ENCODE data around the gene HEBP2. TPM values are rescaled to one million over a fixed set of nuclear protein-coding genes. Genes with fewer than 3 reads are reported as not detected.

Gene HEBP2
- total RNA-seq, 4 donors from 2014 or later = 37.0 to 80.0 (median 58.0) TPM

DNA sequence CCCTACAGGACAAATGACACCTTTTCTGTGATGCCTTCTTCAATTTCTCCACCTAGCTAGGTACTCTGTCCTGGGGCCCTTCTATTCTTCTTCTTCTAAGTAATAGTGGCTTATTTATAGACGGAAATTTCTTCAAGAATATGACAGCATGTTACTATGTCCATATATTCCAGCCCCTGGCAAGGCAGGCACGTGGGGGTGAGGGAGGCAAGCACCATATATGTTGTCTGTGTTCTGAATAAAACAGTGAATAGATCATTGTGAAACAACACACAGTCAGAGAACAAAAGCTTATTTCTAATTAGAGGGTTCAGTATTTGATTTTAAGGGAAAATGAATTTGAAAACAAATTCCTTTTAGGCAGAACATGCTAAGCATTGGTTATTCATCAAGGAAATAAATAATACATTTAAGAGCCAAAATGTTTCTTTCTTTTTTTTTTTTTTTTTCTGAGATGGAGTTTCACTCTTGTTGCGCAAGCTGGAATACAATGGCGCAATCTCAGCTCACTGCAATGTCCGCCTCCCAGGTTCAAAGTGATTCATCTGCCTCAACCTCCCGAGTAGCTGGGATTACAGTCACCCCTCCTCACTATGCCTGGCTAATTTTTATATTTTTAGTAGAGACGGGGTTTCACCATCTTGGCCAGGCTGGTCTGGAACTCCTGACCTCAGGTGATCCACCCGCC, 6.2 kb downstream of the HEBP2 start:
- Histone ChIP-seq H3K27ac (no peak overlapping the region), H3K4me1 (peaks cover 0 to 3% of the 10 kb centered on the region in 2 donors), H3K36me3 (peaks cover 62 to 67% of the 10 kb centered on the region in 2 donors), H3K4me3 (replicated peaks in 1 of 3) (no peak overlapping the region), H3K27me3 (no peaks in the 10 kb centered on the region), H3K9me3 (no peaks in the 10 kb centered on the region)
- 89 to 94% methylated on average over 8 of the region's 8 CpGs for WGBS, 2 donors
- TF ChIP-seq CTCF (IDR thresholded peaks at IDR 0.05) = no peak
- TF ChIP-seq POLR2A (IDR thresholded peaks at IDR 0.05) = no peak
- intact Hi-C loops (cut with DNase I) = no loop called here
- no peak for DNase-seq

DNA sequence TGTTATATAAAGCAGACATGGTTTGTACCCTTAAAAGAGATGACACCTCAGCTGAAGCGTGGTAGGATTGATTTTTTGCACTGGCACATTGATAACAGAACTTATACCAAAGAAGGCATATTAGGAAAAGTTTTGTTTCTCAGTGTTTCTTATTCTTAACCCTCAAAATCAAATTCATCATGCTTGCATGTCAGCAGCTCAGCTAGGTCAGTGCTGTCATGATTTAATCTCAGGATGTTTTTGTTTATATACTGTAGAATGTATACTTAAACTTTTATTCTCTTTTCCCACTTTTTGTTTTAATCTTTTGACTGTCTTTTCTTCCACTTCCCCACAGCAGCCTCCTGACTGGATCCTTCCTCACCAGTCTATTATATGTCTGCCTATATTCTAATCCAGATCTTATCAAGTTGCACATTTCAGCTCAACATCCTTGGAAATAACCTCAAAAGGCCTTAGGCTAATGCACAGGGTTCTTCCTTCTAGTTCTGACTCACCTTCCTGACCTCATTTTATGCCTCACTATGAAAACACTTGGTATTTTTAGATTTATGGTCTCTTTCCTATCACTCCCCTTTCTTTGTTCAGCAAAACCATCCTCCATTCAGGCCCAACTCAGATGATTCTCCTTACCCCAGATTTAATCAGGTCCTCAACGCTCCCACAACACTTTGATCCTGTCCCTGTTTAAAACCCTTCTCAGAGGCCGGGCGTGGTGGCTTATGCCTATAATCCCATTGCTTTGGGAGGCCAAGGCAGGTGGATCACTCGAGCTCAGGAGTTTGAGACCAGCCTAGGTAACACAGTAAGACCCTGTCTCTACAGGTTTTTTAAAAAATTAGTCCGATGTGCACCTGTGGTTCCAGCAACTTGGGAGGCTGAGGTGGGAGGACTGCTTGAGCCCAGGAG, 7.2 kb downstream of the HEBP2 start:
- intact Hi-C loops (cut with DNase I) = no loop called here
- Histone ChIP-seq H3K4me3 (replicated peaks in 1 of 3) (no peak overlapping the region), H3K4me1 (no peaks in the 10 kb centered on the region), H3K36me3 (peaks cover 57 to 67% of the 10 kb centered on the region in 2 donors), H3K27me3 (no peaks in the 10 kb centered on the region), H3K27ac (no peak overlapping the region), H3K9me3 (no peaks in the 10 kb centered on the region)
- 92 to 94% methylated on average over 6 of the region's 6 CpGs for WGBS, 2 donors
- no peak for DNase-seq
- no peak for TF ChIP-seq CTCF (IDR thresholded peaks at IDR 0.05)
- no peak for TF ChIP-seq POLR2A (IDR thresholded peaks at IDR 0.05)

- Histone ChIP-seq H3K36me3 (peaks cover 25 to 32% of the 10 kb centered on the region in 2 donors), H3K4me1 (no peaks in the 10 kb centered on the region), H3K9me3 (no peaks in the 10 kb centered on the region), H3K4me3 (replicated peaks in 1 of 3) (no peak overlapping the region), H3K27me3 (no peaks in the 10 kb centered on the region), H3K27ac (no peak overlapping the region)
- TF ChIP-seq POLR2A (IDR thresholded peaks at IDR 0.05) (no peak), CTCF (IDR thresholded peaks at IDR 0.05) (no peak)
- intact Hi-C loops (cut with DNase I) = no loop called here
- no peak for DNase-seq
- 91 to 92% methylated on average over 5 of the region's 5 CpGs for WGBS, 2 donors
Observed at GRCh38 chr6:138415125-138415524, 11.1 kb downstream of the HEBP2 start.

GRCh38 chr6:138416206-138416605, 12.2 kb downstream of the HEBP2 start:
- TF ChIP-seq POLR2A (IDR thresholded peaks at IDR 0.05) = no peak
- no peak for TF ChIP-seq CTCF (IDR thresholded peaks at IDR 0.05)
- Histone ChIP-seq H3K4me1 (no peaks in the 10 kb centered on the region), H3K27me3 (no peaks in the 10 kb centered on the region), H3K4me3 (replicated peaks in 1 of 3) (no peak overlapping the region), H3K36me3 (peaks cover 25 to 28% of the 10 kb centered on the region in 2 donors), H3K9me3 (no peaks in the 10 kb centered on the region), H3K27ac (no peak overlapping the region)
- DNase-seq = no peak
- intact Hi-C loops (cut with DNase I) = no loop called here
- WGBS, 2 donors = 94% methylated on average over 4 of the region's 4 CpGs

Data from thyroid gland (tissue), 4 donors.